NCI-H748 treated with DMSO at 0.1 percent for 48 hours (cell line): Measurements from ENCODE around the gene SERPINB13.

ENCODE experiments used
- DNase-seq: peaks from one replicate; lab custom pipeline; 2025; lab: John Stamatoyannopoulos, UW

SERPINB13 gene

GRCh38 chr18:63648241-63648640 lies 61.1 kb downstream of the SERPINB13 start:
- no peak for DNase-seq
